Activated CD8-positive, alpha-beta memory T cell treated with anti-CD3 and anti-CD28 coated beads, Interleukin-2, amount 10 ng/mL, durations not matched to agents 7 days and 5 days (primary cell): Measurements from ENCODE around the gene POU5F1. TPM values are rescaled to one million over a fixed set of nuclear protein-coding genes. Genes with fewer than 3 reads are reported as not detected.
"Not testable (repeated sequence)": the region's sequence is repeated elsewhere in the genome, so short reads cannot be mapped to it uniquely, and the experiment has no call there.

Experiments
- ATAC-seq: fragments of 150-1000 bp; cut with Tn5 transposase; one replicate; pipeline ENCODE4 v1.10.0; 2021; ENCODE audit warnings: moderate library complexity
- CTCF ChIA-PET: fragments of 350-600 bp; sonication (Branson Sonifier 250); formaldehyde crosslinking; loops from one replicate; lab custom pipeline; 2021; ENCODE audit warnings: antibody characterized with exemption; lab: Charles Lee
- DNase-seq: peaks from one replicate; pipeline ENCODE4 v3.0.0-alpha.2; 2020
- H3K27ac Mint-ChIP-seq: one replicate; pipeline ENCODE4 v1.8.0; 2021; ENCODE audit warnings: mild to moderate bottlenecking, mixed read lengths
- H3K27me3 Mint-ChIP-seq: one replicate; pipeline ENCODE4 v1.8.0; 2021; ENCODE audit warnings: mixed read lengths
- H3K36me3 Mint-ChIP-seq: one replicate; pipeline ENCODE4 v1.8.0; 2021; ENCODE audit warnings: mild to moderate bottlenecking, mixed read lengths
- H3K4me1 Mint-ChIP-seq: one replicate; pipeline ENCODE4 v1.8.0; 2021; ENCODE audit warnings: mixed read lengths
- H3K4me3 Mint-ChIP-seq: one replicate; pipeline ENCODE4 v1.8.0; 2021; ENCODE audit warnings: mild to moderate bottlenecking, moderate library complexity, mixed read lengths
- H3K9me3 Mint-ChIP-seq: one replicate; pipeline ENCODE4 v1.8.0; 2022; ENCODE audit warnings: low read depth, mixed read lengths
- total RNA-seq, 2 experiments: library from RNA; stranded (reverse); gene quantifications; one replicate each; pipeline ENCODE4 v1.2.3, GENCODE V29; 2021

POU5F1 gene
- total RNA-seq, 2 experiments from 2014 or later: not detected

DNA sequence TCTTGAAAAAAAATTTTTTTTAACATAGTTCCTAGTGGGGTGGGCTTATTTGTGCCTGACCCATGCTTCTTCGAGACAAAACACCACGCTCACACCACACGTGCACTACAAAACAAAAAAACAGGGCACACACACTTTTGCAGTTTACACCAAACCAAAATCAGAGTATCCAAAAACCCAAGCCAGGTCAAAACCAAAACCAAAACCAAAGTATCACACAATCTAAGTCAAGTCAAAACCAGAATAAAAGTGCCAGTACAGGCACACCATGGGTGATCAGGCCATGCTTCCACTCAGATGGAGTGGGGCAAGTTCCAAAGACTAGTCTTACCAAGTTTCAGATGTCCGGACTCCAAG lies 15.2 kb upstream of the POU5F1 start:
- not testable (repeated sequence) for H3K36me3 Mint-ChIP-seq, H3K9me3 Mint-ChIP-seq, H3K4me3 Mint-ChIP-seq, H3K27me3 Mint-ChIP-seq, DNase-seq
- peak; percentile 68 for ATAC-seq
- CTCF ChIA-PET: interaction anchor here (1.0 kb wide), 2 partner anchors 49 to 180 kb away, joined by 3 read pairs; no protein-coding TSS in a partner anchor
- peak overlapping the region; percentile 22 for H3K27ac Mint-ChIP-seq
- H3K4me1 Mint-ChIP-seq: peaks cover 22% of the 10 kb centered on the region

DNA sequence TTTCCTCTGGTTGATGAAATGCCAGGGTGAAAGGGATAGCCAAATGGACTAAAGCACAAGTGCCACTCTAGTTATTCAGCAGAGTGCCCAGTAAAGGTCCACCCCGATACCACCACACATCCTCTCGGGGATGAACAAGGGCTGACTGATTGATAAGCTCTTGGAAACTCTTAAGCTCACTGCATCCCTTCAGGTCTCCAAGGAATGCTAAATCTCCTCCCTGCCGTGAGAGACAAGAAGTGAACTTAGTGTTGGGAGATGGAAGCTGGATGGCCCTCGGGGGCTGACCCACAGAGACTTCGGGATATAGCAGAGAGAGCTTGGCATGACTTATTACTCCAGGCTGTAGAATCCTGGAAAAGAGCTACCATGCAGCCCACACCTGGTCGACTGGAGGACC lies 13.4 kb upstream of the POU5F1 start:
- not testable (repeated sequence) for ATAC-seq, H3K4me3 Mint-ChIP-seq, H3K27me3 Mint-ChIP-seq, H3K36me3 Mint-ChIP-seq, H3K27ac Mint-ChIP-seq, H3K9me3 Mint-ChIP-seq, DNase-seq
- H3K4me1 Mint-ChIP-seq: peaks cover 30% of the 10 kb centered on the region
- CTCF ChIA-PET: interaction anchor here (0.9 kb wide), 1 partner anchor 183 kb away, joined by 4 read pairs; no protein-coding TSS in a partner anchor

DNA sequence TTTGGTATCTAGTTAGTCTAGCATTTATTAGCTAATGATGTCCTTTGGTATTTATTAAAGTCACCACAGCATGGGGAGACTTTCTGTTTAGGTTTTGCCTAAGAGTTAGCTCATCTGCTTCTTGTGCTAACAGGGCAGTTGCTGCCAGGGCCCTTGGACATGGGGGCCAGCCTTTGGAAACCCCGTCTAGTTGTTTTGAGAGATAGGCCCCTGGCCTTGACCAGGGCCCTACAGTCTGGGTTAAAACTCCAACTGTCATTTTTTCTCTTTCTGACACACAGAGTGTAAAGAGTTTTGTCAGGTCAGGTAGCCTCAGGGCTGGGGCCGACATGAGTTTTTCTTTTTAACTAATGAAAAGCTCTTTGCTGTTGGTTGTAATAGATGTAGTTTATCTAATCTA lies 12.8 kb upstream of the POU5F1 start:
- not testable (repeated sequence) for H3K27ac Mint-ChIP-seq, H3K9me3 Mint-ChIP-seq, DNase-seq, H3K27me3 Mint-ChIP-seq, ATAC-seq, H3K4me3 Mint-ChIP-seq, H3K36me3 Mint-ChIP-seq
- peaks cover 35% of the 10 kb centered on the region for H3K4me1 Mint-ChIP-seq
- CTCF ChIA-PET: interaction anchor here (1.1 kb wide), 1 partner anchor 11 kb away, joined by 3 read pairs; no protein-coding TSS in a partner anchor

DNA sequence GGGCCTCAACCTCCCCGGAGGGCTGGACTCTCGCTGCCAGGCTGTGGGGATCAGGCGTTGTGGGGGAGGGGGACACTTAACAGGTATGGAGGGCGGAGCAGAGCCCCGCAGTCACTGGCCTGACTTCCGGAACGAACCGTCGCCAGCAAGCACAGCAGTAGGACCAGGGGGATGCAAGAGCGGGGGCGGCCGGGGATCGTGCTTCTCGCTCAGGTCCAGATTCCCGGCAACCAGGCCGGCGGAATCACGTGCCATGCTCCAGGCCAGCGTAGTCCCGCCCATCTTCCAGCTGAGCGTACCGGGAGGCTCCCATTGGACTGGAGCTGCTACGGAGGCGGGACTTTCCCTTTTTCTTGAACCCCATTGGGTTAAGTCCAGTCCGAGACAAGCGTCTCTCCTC lies 10.0 kb upstream of the POU5F1 start:
- no peaks in the 10 kb centered on the region for H3K27me3 Mint-ChIP-seq
- peak overlapping the region; percentile 77 for H3K4me3 Mint-ChIP-seq
- peak; percentile 98 for ATAC-seq
- H3K4me1 Mint-ChIP-seq: peaks cover 31% of the 10 kb centered on the region
- H3K9me3 Mint-ChIP-seq: no peaks in the 10 kb centered on the region
- CTCF ChIA-PET: interaction anchor here (1.2 to 1.3 kb wide), 3 partner anchors 12 to 186 kb away, joined by 4 to 6 read pairs (median 4); no protein-coding TSS in a partner anchor
- H3K27ac Mint-ChIP-seq: peak overlapping the region; percentile 73
- DNase-seq: peak; percentile 79
- H3K36me3 Mint-ChIP-seq: no peaks in the 10 kb centered on the region

DNA sequence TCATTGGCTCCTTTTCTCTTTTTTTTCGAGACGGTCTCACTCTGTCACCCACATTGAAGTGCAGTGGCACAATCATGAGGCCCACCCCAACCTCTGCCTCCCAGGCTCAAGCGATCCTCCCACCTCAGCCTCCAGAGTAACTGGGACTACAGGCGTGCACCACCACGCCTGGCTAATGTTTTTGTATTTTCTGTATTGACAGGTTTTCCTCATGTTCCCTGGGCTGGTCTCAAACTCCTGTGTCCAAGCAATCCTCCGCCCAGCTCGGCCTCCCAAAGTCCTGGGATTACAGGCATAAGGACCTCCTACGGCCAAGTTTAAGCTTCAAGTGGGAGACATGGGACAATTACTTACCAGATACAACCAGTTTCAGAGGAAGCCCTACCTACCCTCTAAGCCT lies 9.4 kb upstream of the POU5F1 start:
- Mint-ChIP-seq H3K27ac (no peak overlapping the region), H3K4me3 (peak overlapping the region; percentile 77), H3K27me3 (no peaks in the 10 kb centered on the region), H3K36me3 (no peaks in the 10 kb centered on the region), H3K4me1 (peaks cover 28% of the 10 kb centered on the region), H3K9me3 (no peaks in the 10 kb centered on the region)
- ATAC-seq (no peak), DNase-seq (no peak)
- CTCF ChIA-PET: interaction anchor here (1.2 kb wide), 1 partner anchor 187 kb away, joined by 4 read pairs; no protein-coding TSS in a partner anchor

DNA sequence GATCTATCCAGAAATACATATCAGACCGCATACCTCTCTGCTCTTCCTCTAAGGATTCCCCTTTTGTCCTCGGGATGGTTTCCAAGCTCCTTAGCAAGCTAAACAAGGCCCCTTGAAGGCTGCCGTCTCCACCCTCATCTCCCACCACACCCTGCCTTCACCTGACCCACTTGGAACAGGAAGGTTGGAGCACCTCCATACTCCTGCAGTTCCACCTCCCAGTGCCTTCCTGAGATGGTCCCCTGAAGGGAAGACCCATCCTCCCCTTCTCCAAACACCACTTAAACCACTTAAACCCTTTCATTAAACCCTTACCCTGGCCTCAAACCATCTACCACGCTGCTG lies 8.5 kb upstream of the POU5F1 start:
- DNase-seq (no peak), ATAC-seq (no peak)
- CTCF ChIA-PET: no interaction called here
- H3K9me3 Mint-ChIP-seq: no peaks in the 10 kb centered on the region
- no peaks in the 10 kb centered on the region for H3K36me3 Mint-ChIP-seq
- H3K27ac Mint-ChIP-seq: no peak overlapping the region
- H3K4me3 Mint-ChIP-seq: no peak overlapping the region
- H3K27me3 Mint-ChIP-seq: no peaks in the 10 kb centered on the region
- H3K4me1 Mint-ChIP-seq: peaks cover 28% of the 10 kb centered on the region

- Mint-ChIP-seq H3K9me3 (no peaks in the 10 kb centered on the region), H3K4me3 (no peak overlapping the region), H3K27ac (peak overlapping the region; percentile 2), H3K4me1 (peaks cover 28% of the 10 kb centered on the region), H3K36me3 (no peaks in the 10 kb centered on the region), H3K27me3 (no peaks in the 10 kb centered on the region)
- DNase-seq (no peak), ATAC-seq (peak; percentile 38)
- CTCF ChIA-PET: interaction anchor here (1.0 kb wide), 1 partner anchor 41 kb away, joined by 4 read pairs; no protein-coding TSS in a partner anchor
Measured at GRCh38 chr6:31178143-31179041, 7.9 kb upstream of the POU5F1 start.

- DNase-seq: no peak
- no peaks in the 10 kb centered on the region for H3K9me3 Mint-ChIP-seq
- CTCF ChIA-PET: interaction anchor here (1.1 kb wide), 1 partner anchor 17 kb away, joined by 5 read pairs; no protein-coding TSS in a partner anchor
- no peaks in the 10 kb centered on the region for H3K36me3 Mint-ChIP-seq
- no peak overlapping the region for H3K27ac Mint-ChIP-seq
- no peak overlapping the region for H3K4me3 Mint-ChIP-seq
- no peaks in the 10 kb centered on the region for H3K27me3 Mint-ChIP-seq
- ATAC-seq: no peak
- peaks cover 28% of the 10 kb centered on the region for H3K4me1 Mint-ChIP-seq
Measured at GRCh38 chr6:31175971-31176370, 5.5 kb upstream of the POU5F1 start.

DNA sequence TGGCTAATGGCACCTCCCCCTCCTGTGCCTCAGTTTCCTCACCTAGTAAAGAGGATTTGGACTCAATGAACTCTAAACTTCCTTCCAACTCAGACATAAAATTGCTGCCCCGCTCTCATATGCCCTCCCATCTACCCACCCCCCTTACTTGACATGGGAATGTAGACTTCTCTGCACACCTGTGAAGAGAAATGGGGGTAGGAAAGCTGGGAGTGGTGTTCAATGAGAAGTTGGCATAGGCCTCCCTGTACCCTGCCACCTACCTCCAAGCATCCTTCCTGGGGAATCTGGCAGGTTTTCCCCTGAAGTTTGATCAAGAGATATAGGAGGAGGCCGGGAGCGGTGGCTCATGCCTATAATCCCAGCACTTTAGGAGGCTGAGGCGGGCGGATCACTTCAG lies 3.9 kb upstream of the POU5F1 start:
- H3K9me3 Mint-ChIP-seq: no peaks in the 10 kb centered on the region
- no peak overlapping the region for H3K4me3 Mint-ChIP-seq
- H3K27me3 Mint-ChIP-seq: no peaks in the 10 kb centered on the region
- H3K4me1 Mint-ChIP-seq: peaks cover 24% of the 10 kb centered on the region
- no peak for ATAC-seq
- CTCF ChIA-PET: no interaction called here
- no peak for DNase-seq
- H3K36me3 Mint-ChIP-seq: no peaks in the 10 kb centered on the region
- H3K27ac Mint-ChIP-seq: no peak overlapping the region

- Mint-ChIP-seq H3K27me3 (no peaks in the 10 kb centered on the region), H3K9me3 (no peaks in the 10 kb centered on the region), H3K36me3 (no peaks in the 10 kb centered on the region), H3K27ac (no peak overlapping the region), H3K4me1 (peaks cover 14% of the 10 kb centered on the region), H3K4me3 (no peak overlapping the region)
- DNase-seq (no peak), ATAC-seq (no peak)
- CTCF ChIA-PET: no interaction called here
Measured at GRCh38 chr6:31173406-31173805, 2.9 kb upstream of the POU5F1 start.

GRCh38 chr6:31172973-31173384 lies 2.5 kb upstream of the POU5F1 start:
- no peak for DNase-seq
- no peak overlapping the region for H3K27ac Mint-ChIP-seq
- ATAC-seq: no peak
- no peaks in the 10 kb centered on the region for H3K27me3 Mint-ChIP-seq
- H3K4me3 Mint-ChIP-seq: no peak overlapping the region
- H3K36me3 Mint-ChIP-seq: no peaks in the 10 kb centered on the region
- CTCF ChIA-PET: no interaction called here
- no peaks in the 10 kb centered on the region for H3K9me3 Mint-ChIP-seq
- H3K4me1 Mint-ChIP-seq: peaks cover 10% of the 10 kb centered on the region

- peaks cover 6% of the 10 kb centered on the region for H3K4me1 Mint-ChIP-seq
- H3K4me3 Mint-ChIP-seq: no peak overlapping the region
- DNase-seq: no peak
- H3K9me3 Mint-ChIP-seq: no peaks in the 10 kb centered on the region
- no peaks in the 10 kb centered on the region for H3K27me3 Mint-ChIP-seq
- no peaks in the 10 kb centered on the region for H3K36me3 Mint-ChIP-seq
- CTCF ChIA-PET: interaction anchor here (1.2 kb wide), 1 partner anchor 40 kb away, joined by 3 read pairs; no protein-coding TSS in a partner anchor
- ATAC-seq: no peak
- H3K27ac Mint-ChIP-seq: no peak overlapping the region
Measured at GRCh38 chr6:31171931-31172905, 1.7 kb upstream of the POU5F1 start.
